ENCODE results near the gene PRR33. TPM values are rescaled to one million over a fixed set of nuclear protein-coding genes. Genes with fewer than 3 reads are reported as not detected.
A peak's percentile ranks its signal among the peaks of the same experiment; 100 is the strongest.

PRR33 gene
- total and polyA plus RNA-seq, 2 donors (not counting 3 experiments of a cell fraction or from before 2014, with no cell fraction given): not detected

DNA sequence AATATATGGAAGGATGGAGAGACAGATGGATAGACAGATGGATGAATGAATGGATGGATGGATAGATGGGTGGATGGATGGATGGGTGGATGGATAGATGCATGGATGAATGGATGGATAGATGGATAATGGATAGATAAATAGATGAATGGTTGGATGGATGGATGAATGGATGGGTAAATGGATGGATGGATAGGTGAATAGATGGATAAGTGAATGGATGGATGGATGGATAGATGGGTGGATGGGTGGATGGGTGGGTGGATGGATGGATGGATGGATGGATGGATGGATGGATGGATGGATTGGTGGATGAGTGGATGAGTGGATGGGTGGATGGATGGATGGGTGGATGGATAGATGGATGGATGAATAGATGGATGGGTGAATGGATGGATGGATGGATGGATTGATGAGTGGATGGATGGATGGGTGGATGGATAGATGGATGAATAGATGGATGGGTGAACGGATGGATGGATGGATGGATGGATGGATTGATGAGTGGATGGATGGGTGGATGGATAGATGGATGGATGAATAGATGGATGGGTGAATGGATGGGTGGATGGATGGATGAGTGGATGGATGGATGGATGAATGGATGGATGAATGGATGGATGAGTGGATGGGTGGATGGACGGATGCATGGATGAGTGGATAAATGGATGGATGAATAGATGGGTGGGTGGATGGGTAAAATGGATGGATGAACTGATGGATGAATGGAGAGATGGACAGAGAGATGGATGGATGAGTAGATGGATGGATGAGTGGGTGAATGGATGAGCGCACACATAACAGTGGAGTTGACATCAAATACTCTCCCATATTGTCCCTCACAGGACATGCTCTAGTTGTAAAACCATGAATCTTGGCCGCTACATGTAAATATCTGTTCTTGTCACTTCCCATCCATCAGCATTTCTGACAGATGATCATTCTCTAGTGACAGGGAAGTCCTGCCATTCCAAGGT lies 30.0 kb downstream of the PRR33 start:
- intact Hi-C loops (cut with micrococcal nuclease): no loop called here
- H3K4me2 ChIP-seq (ENCODE audit: insufficient read depth, low read length): no peak overlapping the region
- H3K27ac ChIP-seq (ENCODE audit: insufficient read depth, low read depth, low read length): no peak overlapping the region
- no peaks in the 10 kb centered on the region for H3K79me2 ChIP-seq (ENCODE audit: control insufficient read depth, insufficient read depth, low read length)
- no peak overlapping the region for H3K9ac ChIP-seq (replicated peaks; ENCODE audit: extremely low read depth, insufficient read depth, low read length)
- no peak for DNase-seq (ENCODE audit: low read depth, low spot score)
- TF ChIP-seq POLR2AphosphoS5 (IDR thresholded peaks at IDR 0.05; ENCODE audit: insufficient read depth, low read depth, low read length): no peak
- no peak for TF ChIP-seq FOS (IDR thresholded peaks at IDR 0.05; ENCODE audit: borderline replicate concordance, insufficient read depth, low read length)
- no peak for TF ChIP-seq POLR2A (IDR thresholded peaks at IDR 0.05; ENCODE audit: low read depth, low read length)
- TF ChIP-seq, protein P1, sequence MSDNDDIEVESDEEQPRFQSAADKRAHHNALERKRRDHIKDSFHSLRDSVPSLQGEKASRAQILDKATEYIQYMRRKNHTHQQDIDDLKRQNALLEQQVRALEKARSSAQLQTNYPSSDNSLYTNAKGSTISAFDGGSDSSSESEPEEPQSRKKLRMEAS (IDR thresholded peaks at IDR 0.05; ENCODE audit: insufficient read depth, insufficient read length): no peak
- TF ChIP-seq JUN (IDR thresholded peaks at IDR 0.05; ENCODE audit: borderline replicate concordance, insufficient read depth, insufficient read length, low read depth): no peak
- TF ChIP-seq, protein P2, sequence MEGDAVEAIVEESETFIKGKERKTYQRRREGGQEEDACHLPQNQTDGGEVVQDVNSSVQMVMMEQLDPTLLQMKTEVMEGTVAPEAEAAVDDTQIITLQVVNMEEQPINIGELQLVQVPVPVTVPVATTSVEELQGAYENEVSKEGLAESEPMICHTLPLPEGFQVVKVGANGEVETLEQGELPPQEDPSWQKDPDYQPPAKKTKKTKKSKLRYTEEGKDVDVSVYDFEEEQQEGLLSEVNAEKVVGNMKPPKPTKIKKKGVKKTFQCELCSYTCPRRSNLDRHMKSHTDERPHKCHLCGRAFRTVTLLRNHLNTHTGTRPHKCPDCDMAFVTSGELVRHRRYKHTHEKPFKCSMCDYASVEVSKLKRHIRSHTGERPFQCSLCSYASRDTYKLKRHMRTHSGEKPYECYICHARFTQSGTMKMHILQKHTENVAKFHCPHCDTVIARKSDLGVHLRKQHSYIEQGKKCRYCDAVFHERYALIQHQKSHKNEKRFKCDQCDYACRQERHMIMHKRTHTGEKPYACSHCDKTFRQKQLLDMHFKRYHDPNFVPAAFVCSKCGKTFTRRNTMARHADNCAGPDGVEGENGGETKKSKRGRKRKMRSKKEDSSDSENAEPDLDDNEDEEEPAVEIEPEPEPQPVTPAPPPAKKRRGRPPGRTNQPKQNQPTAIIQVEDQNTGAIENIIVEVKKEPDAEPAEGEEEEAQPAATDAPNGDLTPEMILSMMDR (IDR thresholded peaks at IDR 0.05; ENCODE audit: extremely low read depth in 1 of 2, insufficient read depth in 1 of 2, low read depth in 1 of 2, low read length in 2 of 2): no peak
- TF ChIP-seq GATA2 (IDR thresholded peaks at IDR 0.05; ENCODE audit: insufficient read depth, insufficient read length, low read depth, low read length): no peak
- no peak for TF ChIP-seq EZH2 (IDR thresholded peaks at IDR 0.05; ENCODE audit: borderline replicate concordance, low read depth, low read length, severe bottlenecking)
- no peak for TF ChIP-seq MYC (IDR thresholded peaks at IDR 0.05; ENCODE audit: low read depth, low read length)
- BruUV-seq (replicated peaks): no TSS peak
- no peak overlapping the region for H2AFZ ChIP-seq (ENCODE audit: low read depth, low read length)
- no peaks in the 10 kb centered on the region for H3K27me3 ChIP-seq (ENCODE audit: control insufficient read depth in 2 of 2, insufficient read depth in 2 of 2, low read length in 2 of 2)
- H3K4me3 ChIP-seq (replicated peaks in 1 of 3; ENCODE audit: insufficient read depth in 1 of 3, low read depth in 1 of 3, low read length in 3 of 3): no peak overlapping the region
- H3K9me1 ChIP-seq (replicated peaks; ENCODE audit: control insufficient read depth, extremely low read depth, insufficient read depth, low read length): no peaks in the 10 kb centered on the region
- H3K36me3 ChIP-seq (ENCODE audit: control insufficient read depth in 2 of 2, extremely low read depth in 1 of 2, insufficient read depth in 2 of 2, low read length in 2 of 2): no peaks in the 10 kb centered on the region
- ChIA-PET POLR2A (no interaction called here), CTCF (interaction anchor here (2.1 to 2.2 kb wide), 2 partner anchors 20 to 168 kb away, joined by 9 to 12 read pairs; no protein-coding TSS in a partner anchor)
- H3K4me1 ChIP-seq (ENCODE audit: control insufficient read depth, extremely low read depth, insufficient read depth, low read length): peaks cover 12% of the 10 kb centered on the region
- no peaks in the 10 kb centered on the region for H3K9me3 ChIP-seq (replicated peaks; ENCODE audit: control insufficient read depth, insufficient read depth, low read length)
- FAIRE-seq: peak; percentile 8
- dilution Hi-C loops (cut with MboI; ENCODE audit: extremely low pct_ligation_motif_present, low sequenced_read_pairs): no loop called here
- H4K20me1 ChIP-seq (replicated peaks; ENCODE audit: control insufficient read depth, extremely low read depth, insufficient read depth, low read length): no peaks in the 10 kb centered on the region
